Activated CD4-positive, alpha-beta T cell treated with anti-CD3 and anti-CD28 coated beads, Interleukin-2, amount 50 U/mL, for 48 hours (primary cell): Measurements from ENCODE around the gene ADAM33.

Source experiments
- DNase-seq, 2 experiments: peaks; one replicate each; pipeline ENCODE4 v3.0.0-alpha.2; 2020

ADAM33 gene

DNA sequence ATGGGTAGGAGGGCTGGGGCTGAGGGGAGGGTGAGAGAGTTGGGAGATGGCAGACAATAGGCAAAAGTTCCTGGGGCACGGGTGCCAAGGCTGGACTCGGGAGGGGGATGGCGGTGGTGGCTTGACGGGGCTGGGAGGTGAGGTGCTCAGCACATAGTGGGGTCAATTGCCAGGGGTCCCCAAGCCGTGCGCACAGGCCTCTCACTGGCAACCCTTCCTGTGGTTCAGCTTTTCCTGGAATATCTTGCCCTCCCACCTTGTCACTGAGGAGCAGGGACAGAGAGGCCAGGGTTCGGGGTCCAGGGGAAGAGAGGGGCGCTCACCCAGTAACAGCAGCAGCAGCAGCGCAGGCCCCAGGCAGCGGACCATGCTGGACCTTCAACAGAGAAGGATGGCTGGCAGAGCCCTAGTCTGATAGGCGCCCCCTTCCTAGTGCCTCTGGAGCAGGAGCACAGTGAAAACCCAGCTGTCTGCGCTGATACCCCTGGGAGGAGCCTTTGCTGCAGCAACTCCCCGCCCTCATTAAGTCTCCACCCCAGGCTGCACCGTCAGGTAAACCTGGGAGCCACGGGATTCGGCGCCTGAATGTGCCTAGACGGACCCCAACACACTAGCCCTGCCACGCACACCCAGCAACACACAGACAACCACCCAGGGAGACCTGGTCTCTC lies 18.6 kb downstream of the ADAM33 start, which contains the start of gene GFRA4:
GFRA4 (minus strand) TSS at position 369 of the 671 bp plus-strand sequence; CDS start at position 369, 0 bp downstream.
- DNase-seq = no peak

GRCh38 chr20:3661814-3662665 lies 19.8 kb downstream of the ADAM33 start:
- no peak for DNase-seq

- DNase-seq = no peak
Observed at GRCh38 chr20:3661060-3661813, 20.6 kb downstream of the ADAM33 start.

DNA sequence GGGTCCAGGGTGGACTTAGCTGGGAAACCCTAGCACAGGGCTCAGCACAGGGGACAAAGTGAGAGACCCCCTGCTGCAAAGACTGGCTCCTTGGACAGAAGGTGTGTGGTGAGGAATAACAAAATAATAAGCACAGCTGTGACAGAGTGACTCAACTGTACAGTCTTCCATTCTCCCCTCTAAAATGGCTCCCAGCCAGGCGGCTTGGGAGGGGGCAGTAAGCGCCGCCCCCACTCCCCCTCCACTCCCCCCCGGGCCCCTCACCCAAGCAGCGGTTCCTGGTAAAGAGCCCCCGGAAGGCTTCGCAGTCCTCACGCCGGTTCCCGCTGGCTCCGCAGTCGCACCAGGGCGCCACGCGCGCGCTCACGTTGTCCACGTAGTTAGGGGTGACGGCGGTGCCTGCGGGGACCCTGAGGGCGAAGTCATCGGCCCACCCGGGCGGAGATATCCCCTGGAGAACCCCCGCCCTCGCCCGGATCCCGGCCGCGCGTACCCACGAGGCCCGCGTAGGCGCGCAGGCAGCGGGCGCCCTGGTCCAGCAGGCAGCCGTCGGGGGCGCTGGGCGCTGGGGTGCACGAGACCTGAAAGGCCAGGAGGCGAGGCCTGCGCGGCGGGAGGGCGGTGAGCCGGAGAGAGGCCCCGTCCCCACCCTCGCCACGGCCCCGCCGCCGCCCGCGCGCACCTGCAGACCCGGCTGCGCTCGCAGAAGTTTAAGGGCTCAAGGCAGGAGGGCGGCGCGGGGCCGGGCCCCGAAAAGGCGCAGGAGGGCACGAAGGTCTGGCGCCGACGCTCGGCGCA lies 21.3 kb downstream of the ADAM33 start:
- DNase-seq = no peak

DNA sequence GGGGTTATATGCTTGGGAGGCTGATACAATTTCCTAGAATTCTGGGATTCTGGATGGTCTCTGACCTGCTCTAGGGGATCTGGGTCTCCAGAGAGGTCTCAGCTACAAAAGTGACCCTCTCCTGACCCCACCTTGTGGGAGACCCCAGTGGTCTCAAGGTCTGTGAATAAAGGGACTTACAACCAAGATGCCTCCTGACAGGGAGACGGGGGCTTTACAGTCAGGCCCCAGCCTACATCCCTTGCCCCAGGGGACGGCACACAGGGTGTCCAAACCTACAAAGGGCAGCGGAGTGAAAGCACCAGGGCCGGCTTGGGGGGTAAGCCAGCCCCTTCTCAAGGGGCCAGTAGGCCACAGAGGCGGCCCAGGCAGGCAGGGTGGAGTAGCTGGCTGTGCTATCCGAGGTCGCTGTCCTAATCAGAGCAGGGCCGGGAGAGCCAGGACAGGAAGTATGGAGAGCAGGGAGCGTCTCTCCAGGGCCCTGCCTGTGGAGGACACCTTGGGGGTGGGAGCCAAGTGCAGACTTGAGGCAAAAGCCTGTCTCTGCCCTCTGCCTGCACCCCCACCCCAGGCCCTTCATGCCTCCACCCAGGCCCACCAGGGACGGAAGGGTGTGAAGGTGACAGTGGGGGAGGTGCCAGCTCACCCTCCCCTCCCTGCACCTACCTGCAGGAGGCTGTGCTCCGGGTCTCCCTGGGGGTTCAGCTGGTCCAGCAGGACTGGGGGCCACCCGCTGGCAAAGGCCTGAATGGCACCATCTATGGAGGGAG lies 22.1 kb downstream of the ADAM33 start:
- DNase-seq = no peak

GRCh38 chr20:3658716-3659491 lies 22.9 kb downstream of the ADAM33 start:
- DNase-seq = no peak

GRCh38 chr20:3658019-3658715 lies 23.6 kb downstream of the ADAM33 start:
- no peak for DNase-seq

DNA sequence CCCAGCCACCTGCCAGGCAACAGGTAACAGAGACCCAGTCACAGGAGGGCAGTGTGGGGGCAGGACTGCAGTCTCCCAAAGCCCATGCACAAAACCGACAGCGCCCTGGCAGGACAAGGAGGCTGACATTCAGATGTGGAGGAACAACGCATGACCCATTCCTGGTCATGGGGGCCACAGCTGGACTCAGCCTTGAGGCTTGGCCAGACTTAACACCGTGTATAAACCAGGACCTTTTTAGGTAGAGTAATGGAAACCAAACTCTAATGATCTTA lies 26.7 kb downstream of the ADAM33 start:
- no peak for DNase-seq

- DNase-seq = no peak
Observed at GRCh38 chr20:3654326-3655130, 27.3 kb downstream of the ADAM33 start.

- DNase-seq = no peak
Observed at GRCh38 chr20:3653921-3654320, 27.9 kb downstream of the ADAM33 start.

DNA sequence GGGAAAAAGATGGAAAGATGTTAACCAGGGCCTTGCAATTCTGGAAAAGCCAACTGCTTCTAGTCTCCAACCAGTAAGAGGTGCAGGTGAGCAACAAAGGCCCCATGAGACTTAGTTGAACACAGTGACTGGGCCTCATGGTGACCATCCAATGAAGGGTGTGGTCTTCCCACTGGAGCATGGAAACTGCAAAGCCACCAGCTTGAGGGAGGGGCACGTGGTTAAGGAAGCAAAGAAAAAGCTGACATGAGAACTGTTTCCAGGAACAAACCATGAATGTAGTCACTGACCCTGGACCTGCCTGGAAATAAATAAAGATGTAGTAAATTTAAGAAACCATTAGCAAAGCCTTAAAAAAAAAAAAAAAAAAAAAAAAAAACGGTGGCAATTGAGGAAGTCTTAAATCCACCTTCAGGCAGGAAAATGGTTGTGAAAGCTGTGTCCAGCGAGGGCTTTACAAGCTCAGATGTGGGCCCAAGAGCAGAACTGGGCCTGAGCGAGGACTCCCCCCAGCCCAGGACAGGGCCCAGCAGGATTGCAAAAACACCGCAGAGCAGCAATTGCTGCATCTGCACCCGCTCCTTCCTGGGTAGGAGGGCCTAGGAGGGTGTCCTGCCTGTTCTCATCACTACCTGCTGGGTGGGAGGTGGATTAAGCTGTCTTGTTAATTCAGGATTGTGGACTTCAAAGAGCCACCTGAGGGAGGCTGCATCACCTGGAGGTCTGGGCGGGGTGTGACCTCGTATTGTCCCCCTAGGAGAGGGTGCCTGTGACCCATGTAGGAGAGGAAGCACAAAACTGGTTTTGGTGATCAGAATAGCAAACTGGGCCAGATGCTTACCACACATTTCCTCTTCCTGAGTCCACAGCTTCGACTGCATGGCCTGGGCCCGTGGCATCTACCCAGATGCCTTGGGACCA lies 28.9 kb downstream of the ADAM33 start:
- DNase-seq = no peak

DNA sequence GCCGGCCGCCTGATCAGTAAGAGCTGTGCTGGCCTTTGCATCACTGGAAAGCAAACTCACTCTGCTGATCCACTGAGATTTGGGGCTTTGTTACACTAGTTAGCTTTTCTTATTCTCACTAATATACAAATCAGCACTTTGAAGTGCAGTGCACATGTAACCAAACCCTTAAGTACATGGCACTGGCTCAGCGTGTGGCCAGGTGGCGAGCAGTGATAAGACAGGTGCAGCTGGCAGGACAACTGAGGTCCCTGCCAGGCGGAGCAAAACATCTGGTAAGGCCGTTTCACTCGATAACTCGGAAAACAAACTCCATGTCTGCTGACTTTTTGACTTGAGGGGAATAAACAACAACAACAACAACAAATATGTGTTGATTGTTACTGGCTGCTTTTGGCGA lies 29.6 kb downstream of the ADAM33 start:
- DNase-seq = no peak

DNA sequence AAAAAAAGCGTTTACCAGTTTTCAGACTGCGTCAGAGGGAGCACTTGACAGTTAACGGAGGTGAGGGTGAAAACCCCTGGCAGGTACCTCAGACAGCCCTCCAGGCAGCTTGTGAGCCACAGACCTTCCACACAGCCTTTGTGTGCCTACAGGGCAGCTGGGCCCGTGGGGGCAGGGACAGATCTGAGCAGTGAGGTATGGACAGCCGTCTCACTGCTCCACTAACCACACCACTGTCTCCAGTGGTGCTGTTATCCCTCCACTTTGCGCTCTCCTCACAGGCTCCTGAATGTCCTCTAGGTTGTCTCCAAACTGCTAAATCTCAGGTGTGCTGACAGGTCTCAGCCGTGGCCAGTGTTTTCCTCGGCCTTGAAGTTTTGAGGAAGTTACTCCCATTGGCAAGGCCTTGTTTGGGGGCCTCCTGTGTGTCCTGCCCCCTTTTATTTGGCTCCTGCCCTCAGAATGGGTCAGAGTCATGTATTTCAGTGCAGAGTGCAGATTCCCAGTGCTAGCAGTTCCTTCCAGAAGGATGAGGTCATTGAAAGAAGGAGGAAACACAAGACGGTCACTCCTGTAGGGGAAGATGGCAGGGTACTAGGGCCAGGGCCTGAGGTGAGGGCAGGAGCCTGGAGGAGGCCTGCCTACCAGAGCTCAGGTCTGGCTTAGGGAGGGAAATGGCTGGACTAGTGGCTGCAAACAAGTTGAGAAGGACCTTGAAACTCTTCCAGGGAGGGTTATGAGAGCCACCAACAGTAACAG lies 30.4 kb downstream of the ADAM33 start:
- DNase-seq = no peak

- DNase-seq = no peak
Observed at GRCh38 chr20:3648951-3649350, 32.9 kb downstream of the ADAM33 start.

- no peak for DNase-seq
Observed at GRCh38 chr20:3647473-3647872, 34.3 kb downstream of the ADAM33 start.

DNA sequence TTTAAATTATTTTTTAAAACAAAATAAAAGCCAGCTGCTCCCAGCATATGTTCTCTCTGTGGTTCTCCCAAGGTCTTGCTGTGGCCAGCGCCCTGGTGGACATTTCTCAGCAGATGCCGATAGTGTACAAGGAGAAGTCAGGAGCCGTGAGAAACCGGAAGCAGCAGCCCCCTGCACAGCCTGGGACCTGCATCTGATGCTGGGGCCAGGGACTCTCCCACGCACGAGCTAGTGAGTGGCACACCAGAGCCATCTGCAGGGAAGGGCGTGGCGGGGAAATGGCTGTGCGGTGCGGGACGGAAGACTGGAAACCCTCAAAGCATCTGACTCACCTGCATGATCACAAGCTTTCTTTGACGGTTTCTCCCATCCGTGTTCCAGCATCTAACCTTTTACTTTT lies 35.2 kb downstream of the ADAM33 start:
- DNase-seq = no peak

- DNase-seq = no peak
Observed at GRCh38 chr20:3646067-3646440, 35.8 kb downstream of the ADAM33 start.
